Middle frontal gyrus (tissue), 1 donor: Measurements from ENCODE around the gene VTCN1.

Source experiments
- DNase-seq: peaks from one replicate; pipeline ENCODE4 v3.0.0-alpha.2; 2015; ENCODE audit warnings: low spot score; ENCODE audit errors: extremely low spot score

The VTCN1 gene

DNA sequence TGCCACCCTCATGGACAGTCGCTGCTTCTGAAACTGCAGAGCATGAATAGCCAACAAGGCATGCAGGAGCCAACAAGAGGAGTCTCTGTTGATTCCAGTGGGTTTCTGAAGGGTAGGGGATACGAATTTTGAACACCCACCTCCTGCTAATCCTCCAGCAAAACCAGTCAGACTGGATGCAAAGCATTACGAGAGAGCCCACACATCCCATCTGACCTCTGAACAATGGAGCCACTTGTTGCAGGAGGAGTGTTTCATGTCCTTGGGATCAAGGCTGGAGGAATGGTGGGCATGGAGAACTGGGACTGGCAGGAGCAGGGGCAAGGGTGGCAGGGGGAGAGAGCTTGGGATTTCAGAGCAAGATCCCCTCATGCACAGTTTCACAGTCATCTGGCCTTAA, 1.6 kb downstream of the VTCN1 start:
- no peak for DNase-seq

DNA sequence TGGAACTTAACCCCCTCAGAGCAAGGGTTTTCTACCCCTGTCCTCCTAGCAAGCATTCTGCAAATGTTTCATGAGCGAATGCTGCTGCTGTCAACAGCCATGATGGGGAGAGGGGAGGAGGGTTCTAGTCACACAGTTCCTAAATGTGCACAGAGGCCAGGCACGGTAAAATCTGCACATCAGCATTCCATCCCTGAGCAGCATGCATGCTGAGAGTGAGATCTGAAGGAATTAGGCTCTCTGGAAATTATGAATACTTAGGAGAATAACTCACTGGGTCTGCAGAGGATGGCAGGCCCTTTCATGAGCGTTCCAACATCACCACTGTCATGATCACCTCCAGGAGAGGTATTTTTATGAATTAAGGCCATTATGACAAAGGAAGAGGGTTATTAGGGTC, 2.1 kb downstream of the VTCN1 start:
- no peak for DNase-seq

DNA sequence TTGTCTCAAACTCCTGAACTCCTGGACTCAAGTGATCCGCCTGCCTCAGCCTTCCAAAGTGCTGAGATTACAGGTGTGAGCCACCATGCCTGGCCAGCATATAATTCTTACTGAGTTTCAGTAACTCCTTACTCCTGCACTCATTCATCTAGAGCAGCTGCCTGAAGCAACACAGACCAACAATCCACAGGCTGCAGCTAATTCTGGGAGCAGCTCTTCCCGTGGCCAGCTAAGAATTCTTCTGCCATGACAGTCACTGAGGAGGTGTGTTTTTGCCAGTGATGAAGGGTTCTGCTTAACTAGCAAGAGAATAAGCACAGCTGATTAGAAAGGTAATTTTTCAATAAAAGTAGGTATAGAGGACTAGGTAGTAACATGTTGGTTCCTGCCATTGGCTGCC, 5.4 kb downstream of the VTCN1 start:
- DNase-seq, result no peak

DNA sequence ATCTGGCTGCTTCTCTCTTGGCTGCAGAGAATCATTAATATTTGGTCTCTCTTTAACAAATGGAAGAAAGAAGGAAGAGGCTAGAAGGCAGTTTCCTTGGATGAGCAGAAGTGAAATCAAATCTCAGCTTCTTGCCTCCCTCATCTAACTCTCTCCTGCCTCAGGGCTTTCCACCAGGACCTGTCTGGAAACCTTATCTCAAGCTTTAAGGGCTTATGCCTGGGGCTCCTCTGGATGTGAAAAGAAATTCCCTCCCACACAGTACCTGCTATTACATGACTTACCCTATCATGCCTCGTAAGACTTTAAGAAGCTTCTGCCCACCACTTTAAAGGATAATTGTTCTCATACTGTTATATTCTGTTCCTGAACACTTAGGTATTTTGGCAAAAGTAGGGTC, 8.9 kb downstream of the VTCN1 start:
- no peak for DNase-seq

DNA sequence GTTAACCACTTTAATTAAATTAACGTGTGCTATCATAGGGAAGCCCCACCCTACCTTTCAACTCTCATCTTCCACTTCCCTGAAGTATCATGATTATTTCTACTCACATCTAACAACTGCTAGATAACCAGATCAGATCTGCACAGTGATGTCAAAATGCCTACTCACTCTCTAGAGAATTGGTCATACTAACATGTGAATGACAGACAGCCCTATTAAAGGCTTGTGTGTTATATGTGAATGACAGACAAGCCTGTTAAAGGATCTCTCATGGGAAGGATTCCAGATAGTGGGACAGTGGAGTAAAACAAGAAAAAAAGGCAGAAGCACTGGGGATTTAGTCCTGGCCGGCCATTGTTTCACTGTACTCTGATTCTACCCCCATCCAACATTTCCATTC, 12.6 kb downstream of the VTCN1 start:
- DNase-seq, result no peak

DNA sequence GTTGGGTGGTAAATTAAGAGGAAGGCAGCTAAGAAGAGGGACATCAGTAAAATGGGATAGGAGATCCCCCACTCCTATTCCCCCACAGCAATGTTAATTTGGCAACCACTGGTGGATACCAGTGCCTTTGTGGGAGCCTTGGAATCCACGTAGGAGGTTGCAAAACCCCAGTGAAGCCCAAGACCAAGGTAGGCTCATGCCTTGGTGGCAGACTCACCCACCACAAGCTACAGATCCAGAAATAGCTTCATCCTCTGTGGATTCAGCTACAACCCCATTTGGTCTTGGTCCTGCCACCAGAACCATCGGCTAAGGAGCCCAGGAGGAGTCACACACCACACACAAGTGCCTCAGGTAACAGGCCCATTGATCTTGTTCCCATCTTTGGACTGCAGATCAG, 21.0 kb downstream of the VTCN1 start:
- no peak for DNase-seq

DNA sequence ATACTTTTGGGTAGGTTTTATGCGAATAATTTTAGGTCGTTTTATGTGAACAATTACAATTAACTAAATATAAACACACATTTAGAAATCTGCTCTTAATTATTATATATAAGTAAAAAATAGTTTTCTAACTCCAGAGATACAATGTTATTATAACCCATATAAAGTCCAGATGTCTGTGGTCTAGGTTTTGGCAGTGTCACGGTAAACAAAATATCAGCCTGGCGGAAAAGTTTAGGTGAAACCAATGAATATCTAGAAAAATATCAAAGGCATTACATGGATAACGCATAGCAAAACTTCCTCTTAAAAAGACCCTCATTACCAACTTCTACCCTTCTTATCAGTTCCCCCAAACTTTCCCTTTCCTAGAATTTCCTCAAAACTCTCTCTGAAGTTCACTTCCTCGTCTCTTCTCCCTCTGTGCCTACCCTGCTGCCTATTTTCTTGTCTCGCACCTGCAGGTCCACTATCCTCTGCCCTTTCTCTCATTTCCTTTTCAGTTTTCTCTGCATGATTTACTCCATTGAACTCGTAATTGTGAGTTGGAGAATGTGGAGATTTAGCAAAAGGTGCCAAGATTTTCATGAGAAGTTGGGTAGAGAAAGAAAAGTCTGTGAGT, 21.8 kb downstream of the VTCN1 start:
- no peak for DNase-seq

DNA sequence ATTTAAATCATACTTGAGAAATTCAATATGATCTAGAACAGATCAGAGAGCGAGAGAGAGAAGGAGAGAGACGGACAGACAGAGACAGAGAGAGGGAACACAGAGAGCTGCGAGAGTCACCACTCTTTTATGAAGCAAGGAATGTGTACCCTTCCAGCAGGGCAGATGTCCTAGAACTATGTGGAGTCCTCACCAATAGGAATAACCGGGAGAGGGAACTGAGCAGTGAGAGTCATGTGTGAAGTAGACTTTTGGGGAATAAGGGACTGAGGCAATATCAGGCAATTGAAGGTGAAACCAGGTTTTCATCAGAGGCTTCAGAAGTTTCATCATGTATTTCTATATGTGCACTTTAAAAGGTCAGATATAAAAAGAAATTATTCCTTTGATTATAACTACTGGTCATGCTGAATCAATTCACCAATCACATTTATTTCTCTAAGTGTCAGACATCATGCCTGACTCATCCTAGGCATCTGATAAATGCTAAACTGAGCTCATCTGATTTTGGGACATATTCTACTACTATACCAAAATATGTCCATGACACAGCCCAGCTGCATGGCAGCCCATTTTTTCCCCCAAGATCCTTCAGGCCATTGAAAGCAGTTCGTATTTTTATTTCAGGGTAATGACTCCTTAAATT, 22.4 kb downstream of the VTCN1 start:
- DNase-seq, result no peak

DNA sequence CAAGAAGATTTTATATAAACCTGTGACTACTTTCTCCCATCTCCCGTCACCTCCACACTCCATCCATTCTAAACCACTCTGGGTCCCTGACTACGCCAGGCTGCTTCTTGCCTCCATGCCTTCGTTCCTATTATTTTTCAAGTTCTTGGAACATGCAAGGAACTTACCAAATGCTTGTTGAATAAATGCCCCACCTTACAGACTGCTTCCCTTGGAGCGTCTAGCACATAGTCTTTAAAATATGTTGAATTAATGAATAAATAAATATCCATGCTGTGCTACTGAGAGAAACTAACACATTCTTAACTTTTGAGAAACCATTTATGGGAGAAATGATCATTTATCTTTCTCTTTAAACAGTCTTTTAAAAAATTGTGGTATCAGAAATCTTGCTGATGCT, 27.6 kb downstream of the VTCN1 start:
- no peak for DNase-seq

DNA sequence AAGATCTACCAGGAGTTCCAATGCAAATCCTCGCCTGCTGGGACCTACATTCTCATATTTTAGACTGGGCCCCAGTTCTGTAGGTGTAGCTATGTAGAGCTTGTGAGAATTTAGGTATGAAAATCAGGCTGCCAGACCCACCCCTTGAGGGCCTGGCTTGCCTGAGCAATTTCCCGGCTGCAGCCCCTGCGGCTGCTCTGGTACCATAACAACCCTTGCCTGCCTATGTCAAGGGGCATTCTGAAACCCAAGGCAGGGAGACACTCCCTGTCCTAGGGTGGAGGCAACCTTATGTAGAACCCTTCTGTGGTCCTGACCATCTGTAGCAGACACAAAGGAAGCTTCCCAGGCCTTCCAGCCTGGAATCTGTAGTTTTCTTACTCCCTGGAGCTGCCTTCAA, 28.4 kb downstream of the VTCN1 start:
- DNase-seq, result no peak

DNA sequence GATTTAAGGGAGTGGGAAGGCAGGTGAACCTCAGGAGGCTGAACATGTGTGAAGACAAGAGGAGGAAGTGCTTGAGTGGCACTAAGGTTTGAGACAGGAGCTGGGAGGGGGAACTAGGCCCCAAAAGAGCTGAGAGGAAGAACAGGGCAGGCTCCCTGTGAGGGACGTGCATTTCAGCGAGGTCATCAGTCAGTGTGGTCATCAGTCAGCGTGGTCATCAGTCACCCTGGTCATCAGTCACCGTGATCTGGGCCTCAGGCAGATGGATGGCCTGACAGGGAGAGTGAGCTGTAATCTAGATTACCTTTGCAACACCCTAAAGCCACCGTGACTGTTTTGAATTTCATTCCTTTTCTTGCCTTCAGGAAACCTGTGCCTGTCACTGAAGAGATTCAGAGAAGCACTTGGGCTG, 29.1 kb downstream of the VTCN1 start:
- no peak for DNase-seq

DNA sequence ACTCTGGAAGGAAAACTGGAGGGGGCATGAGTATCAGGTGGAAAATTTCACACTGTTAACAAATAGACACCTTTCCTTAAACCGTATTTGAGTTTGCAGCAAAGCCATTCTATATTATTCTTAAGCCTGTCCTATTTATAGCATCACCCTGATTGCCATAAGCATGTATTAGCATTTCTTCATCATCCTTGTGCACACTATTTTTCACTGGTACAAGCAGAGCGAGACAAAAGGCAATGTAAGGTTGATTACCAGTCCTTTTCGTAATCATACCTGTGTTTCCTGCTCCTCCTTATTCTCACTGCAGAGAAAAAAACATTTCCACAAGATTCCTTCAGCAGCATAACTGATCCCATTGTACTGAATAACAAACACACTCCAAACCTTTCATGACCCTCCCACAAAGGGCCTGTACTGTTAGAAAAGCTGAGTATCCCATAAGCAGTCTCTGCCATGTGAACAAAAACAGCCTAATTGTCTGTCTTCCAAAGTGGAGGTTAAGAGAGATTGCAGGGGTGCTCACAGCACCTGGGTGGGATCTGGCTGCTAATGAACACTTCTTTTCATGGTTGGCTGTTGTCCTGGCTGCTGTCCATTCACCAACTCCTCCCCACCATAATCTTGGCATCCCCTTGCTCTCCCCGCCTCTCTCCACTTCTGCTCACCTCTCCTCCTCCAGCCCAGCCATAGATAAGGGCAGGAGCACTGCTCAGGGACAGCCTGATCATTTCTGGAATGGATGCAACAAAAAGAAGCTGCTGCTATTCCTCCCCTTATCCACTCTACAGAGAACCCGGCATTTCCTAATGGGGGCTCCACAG, 30.4 kb downstream of the VTCN1 start:
- no peak for DNase-seq

DNA sequence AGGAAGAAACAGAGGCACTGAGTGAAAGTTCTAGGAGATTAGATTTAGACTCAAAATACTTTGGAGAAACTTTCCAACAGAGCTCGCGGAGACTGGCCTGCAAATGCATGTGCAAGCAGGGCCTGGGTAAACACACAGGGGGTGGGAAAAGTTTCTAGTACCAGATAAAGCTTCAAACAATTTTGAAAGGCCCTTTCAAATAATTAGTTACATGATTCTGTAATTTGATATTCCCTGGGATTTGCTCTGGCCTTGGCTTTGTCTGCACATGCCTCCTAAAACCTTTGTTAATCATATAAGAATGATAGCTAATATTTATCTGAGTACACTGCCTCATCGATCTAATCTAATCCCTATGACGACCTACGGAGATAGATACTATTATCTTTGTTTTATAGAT, 31.3 kb downstream of the VTCN1 start:
- DNase-seq, result no peak

DNA sequence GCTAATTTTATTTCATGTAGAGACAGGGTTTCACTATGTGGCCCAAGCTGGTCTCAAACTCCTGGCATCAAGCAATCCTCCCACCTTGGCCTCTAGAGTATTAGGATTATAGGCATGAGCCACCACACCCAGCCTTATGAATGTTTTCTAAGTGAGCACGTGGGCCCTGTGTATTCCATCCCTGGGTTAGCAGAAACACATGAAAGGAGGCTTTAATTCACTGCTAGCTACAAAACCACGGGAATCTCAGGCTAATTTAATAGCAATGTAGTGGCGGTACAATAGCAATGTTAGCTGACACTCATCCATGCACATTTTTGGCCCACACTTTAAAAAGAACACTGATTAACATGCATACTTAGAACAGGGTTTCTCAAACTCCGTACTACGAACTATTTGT, 32.0 kb downstream of the VTCN1 start:
- DNase-seq, result no peak

DNA sequence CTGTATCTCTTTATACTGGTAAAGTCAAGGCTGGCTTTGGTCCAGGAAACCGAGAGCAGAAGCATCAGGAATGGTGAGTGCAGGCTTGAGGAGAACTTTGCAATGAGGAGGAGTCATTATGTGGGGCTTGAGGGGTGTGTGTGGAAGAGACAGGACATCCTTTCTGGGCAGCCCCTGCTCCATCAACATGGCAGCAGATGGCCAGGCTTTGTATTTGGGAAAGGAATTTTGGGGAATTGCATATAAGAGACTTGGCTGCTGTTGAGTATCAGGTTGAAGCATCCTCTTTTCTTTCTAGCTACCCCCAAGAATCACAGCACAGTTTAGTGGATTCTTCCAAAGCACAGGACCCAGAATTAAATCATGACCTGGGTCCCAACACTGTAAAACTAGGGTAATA, 33.4 kb downstream of the VTCN1 start:
- no peak for DNase-seq

DNA sequence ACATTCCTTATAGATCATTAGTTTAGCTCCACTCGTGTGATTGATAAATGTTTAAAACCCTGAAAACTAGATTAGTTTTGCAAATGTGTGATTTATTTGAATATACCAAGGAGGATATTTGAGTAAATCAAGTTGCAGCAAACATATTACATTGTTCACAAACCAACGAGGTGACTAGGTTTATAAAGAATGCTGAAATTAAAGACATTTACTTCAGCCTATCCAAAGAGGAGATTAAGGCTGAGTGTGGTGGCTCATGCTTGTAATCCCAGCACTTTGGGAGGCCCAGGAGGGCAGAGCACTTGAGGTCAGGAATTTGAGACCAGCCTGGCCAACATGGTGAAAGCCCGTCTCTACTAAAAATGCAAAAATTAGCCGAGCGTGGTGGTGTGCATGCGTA, 34.1 kb downstream of the VTCN1 start:
- DNase-seq, result no peak

DNA sequence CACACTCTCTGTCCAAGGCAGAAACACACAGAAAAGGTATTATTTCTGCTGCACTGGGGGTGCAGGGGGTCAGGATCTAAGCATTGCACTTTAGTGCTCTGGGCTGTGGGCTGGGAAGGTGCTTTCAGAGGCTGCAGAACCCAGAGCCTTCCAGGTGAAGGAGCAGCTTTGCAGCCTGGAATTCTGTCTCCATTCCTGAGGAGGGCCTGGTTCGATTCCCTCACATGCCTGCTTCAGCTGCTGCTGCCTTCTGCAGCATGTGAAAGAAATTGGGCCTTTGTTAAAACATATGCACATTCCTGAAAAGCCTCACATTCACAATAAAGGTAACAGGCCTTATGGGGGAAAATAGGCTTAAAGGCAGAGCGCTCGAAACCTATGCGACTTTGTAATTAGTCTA, 35.9 kb downstream of the VTCN1 start:
- no peak for DNase-seq

DNA sequence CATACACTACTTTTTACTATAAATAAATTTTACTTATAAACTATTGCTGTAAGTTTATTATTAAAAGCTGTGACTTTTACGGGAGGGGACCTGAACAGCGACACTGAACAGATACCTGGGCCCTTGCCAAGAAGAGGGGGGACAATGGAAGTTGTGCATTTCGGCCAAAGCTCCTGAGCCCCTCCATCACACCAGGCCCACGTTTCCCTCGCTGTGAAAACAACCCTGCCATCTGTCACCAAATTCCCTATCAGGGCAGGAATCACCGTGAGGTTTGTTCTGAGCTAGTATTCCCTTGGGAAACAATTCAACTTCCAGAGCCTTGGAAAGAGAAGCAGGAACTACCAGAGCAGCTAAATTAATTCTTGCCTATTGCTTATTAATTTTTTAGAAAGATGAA, 37.0 kb downstream of the VTCN1 start:
- DNase-seq, result no peak

DNA sequence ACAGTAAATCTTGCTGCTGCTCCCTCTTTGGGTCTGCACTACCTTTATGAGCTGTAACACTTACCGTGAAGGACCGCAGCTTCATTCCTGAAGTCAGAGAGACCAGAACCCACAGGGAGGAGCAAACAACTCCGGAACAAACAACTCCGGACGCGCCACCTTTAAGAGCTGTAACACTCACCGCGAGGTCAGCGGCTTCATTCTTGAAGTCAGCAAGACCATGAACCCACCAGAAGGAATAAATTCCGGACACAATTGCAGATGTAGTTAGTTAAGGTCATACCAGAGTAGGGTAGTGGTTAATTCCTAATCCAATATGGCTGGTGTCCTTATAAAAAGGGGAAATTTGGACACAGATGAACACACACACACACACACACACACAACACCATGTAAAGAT, 37.7 kb downstream of the VTCN1 start:
- DNase-seq, result no peak

DNA sequence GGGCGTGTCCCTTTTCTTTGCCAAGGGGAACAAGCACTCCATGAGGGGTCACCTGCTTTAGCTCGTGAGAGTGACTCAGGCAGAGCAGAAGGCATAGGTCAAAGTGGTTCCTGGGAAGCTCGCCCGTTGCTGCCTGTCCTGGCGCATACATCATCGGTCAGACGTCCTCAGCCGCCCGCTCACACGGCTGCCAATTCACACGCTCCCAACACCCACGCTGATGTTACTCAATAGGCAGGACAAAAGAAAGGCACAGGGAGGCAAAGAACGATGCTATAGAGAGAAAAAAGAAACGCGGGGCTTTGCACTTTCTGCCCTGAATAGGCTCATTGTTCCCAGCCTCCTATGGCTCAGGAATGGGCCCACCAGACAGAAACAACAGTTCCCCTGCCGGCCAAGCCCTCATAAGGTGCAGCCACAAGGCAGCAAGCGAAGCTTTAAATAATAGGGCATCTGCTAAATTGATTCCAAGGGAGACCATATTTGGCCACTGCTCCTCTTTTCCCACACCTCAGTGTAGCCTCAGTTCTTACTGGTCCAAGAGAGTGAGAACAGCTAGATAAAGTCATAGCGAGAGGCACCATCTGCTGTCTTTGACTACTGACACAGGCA, 38.7 kb downstream of the VTCN1 start:
- DNase-seq, result no peak

DNA sequence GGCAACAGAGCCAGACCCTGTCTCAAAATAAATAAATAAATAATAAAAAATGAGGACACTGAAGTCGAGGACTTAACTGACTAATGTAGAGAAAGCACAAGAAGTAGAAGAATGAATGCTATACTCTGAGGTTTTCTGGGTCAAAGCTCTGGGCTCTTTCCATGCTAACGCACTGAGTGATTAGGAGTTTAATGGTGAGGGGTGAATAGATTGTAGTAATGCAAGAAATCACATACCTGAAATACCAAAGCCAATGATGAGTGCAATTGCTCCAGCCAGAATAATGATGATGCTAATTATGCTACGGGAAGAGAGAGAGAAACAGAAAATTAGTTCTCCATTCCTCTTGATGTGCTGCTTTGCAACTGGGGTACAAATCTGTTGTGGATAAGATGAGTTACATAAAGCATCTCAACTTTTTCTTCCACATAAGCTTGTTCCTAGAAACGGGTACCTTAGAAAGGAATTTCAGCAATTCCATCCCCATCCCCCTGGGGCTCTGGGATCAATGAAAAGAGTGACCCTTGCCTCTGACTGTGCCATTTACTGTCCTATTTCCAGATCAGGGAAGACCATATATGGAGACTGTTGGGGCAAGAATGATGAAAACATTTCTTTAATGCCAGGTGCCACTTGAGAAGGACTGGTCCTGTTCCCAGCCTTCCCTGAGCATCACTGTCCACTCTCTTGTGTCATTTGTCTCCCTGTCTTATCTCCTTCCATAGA, 40.7 kb downstream of the VTCN1 start:
- no peak for DNase-seq

DNA sequence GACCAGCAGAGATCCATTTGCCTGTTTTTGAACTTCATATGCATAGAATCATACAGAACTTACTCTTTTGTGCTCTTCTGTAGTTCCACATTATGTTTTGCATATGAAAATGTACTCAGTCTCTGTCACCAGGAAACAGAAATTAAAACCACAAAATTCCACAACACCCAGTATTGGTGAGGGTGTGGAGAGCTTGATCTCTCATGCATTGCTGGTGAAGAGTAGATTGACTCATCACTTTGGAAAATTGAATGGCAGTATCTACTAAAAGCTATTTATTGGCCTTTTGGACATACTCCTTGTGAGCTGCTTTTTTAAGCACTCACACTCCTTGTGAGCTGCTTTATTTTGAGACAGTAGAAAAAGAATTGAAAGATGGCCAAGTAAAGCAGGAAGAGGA, 43.3 kb downstream of the VTCN1 start:
- no peak for DNase-seq
